Panc1 (cell line): ENCODE results near the gene NF1. TPM values are rescaled to one million over a fixed set of nuclear protein-coding genes. Genes with fewer than 3 reads are reported as not detected.

Experiments used
- ATAC-seq: fragments of 200-7000 bp; cut with Tn5 transposase; 2 replicates; pipeline ENCODE4 v1.9.1; 2020; ENCODE audit warnings: mild to moderate bottlenecking, moderate library complexity
- BruUV-seq: library from RNA; stranded (reverse); fragments of 400-500 nt; replicated peaks from 2 replicates; lab custom pipeline; 2021; lab: Mats Ljungman, UMichigan
- CTCF ChIA-PET: fragments of 300-600 bp; sonication (Branson Sonifier 250); formaldehyde crosslinking; loops from one replicate; lab custom pipeline; 2022; ENCODE audit warnings: antibody characterized with exemption; lab: Charles Lee
- POLR2A ChIA-PET: fragments of 300-600 bp; sonication (Branson Sonifier 250); formaldehyde crosslinking; loops from one replicate; lab custom pipeline; 2022; ENCODE audit warnings: antibody characterized with exemption; lab: Charles Lee
- DNase-seq: peaks from one replicate; pipeline ENCODE4 v3.0.0-alpha.2; 2010; ENCODE audit warnings: low read depth, low spot score
- H3K27ac ChIP-seq: 2 replicates; pipeline ENCODE4 v1.5.1; 2011; ENCODE audit warnings: mild to moderate bottlenecking, low read length, inconsistent platforms
- H3K27me3 ChIP-seq: fragments of 200-500 bp; sonication (Bioruptor generic); 2 replicates; pipeline ENCODE4 v1.6.0; 2014; ENCODE audit warnings: low read length, inconsistent platforms; ENCODE audit not compliant: control insufficient read depth, insufficient read depth
- H3K36me3 ChIP-seq: fragments of 200-500 bp; sonication (Bioruptor generic); 2 replicates; pipeline ENCODE4 v1.5.1; 2014; ENCODE audit warnings: inconsistent platforms, mild to moderate bottlenecking, low read length, moderate library complexity; ENCODE audit not compliant: control insufficient read depth, insufficient read depth
- H3K4me1 ChIP-seq: 2 replicates; pipeline ENCODE4 v1.5.1; 2011; ENCODE audit warnings: inconsistent platforms, mild to moderate bottlenecking, low read length, moderate library complexity; ENCODE audit not compliant: control insufficient read depth, insufficient read depth
- H3K4me3 ChIP-seq, 2 experiments: 2 replicates each; pipeline ENCODE4 v1.5.1; 2011 to 2012; ENCODE audit warnings: low read depth in 2 of 2, low read length in 2 of 2, mild to moderate bottlenecking in 2 of 2, inconsistent platforms in 1 of 2, moderate library complexity in 1 of 2
- H3K9me3 ChIP-seq: fragments of 200-500 bp; sonication (Bioruptor generic); 2 replicates; pipeline ENCODE4 v1.5.1; 2014; ENCODE audit warnings: low read depth, mild to moderate bottlenecking, inconsistent platforms, low read length, moderate library complexity; ENCODE audit not compliant: control insufficient read depth, insufficient read depth
- CTCF ChIP-seq: fragments of 450-650 bp; IDR thresholded peaks from 2 replicates; pipeline ENCODE4 v1.5.1; 2017; ENCODE audit warnings: mild to moderate bottlenecking
- POLR2AphosphoS5 ChIP-seq: IDR thresholded peaks from 2 replicates; pipeline ENCODE4 v1.6.1; 2012; ENCODE audit warnings: mild to moderate bottlenecking, low read depth, low read length, moderate library complexity
- REST ChIP-seq, 2 experiments: IDR thresholded peaks; 2 replicates each; pipeline ENCODE4 v1.6.1; 2011 to 2012; ENCODE audit warnings: low read depth in 2 of 2, control low read depth in 1 of 2, low read length in 1 of 2, mild to moderate bottlenecking in 1 of 2, moderate library complexity in 1 of 2; ENCODE audit not compliant: insufficient read depth in 1 of 2
- SIN3A ChIP-seq: IDR thresholded peaks from 2 replicates; pipeline ENCODE4 v1.6.1; 2012; ENCODE audit warnings: low read depth, mild to moderate bottlenecking, low read length, moderate library complexity, borderline replicate concordance; ENCODE audit not compliant: insufficient read depth
- TCF7L2 ChIP-seq: IDR thresholded peaks from 2 replicates; pipeline ENCODE4 v1.6.1; 2011; ENCODE audit warnings: mild to moderate bottlenecking, low read depth, low read length, inconsistent platforms
- in situ Hi-C: cut with HindIII; loops from 2 replicates; pipeline ENCODE4 v1.10.0; 2016; ENCODE audit warnings: low sequenced_read_pairs, low pct_unique_long_range_greater_than_20kb
- intact Hi-C: fragments of 100-400 bp; cut with micrococcal nuclease; formaldehyde crosslinking; loops from one replicate; pipeline ENCODE4 v1.10.0; 2022; ENCODE audit not compliant: unreplicated experiment
- total RNA-seq: library from RNA; stranded (reverse); gene quantifications from one replicate; pipeline ENCODE4 v1.2.1, GENCODE V29; 2021; ENCODE audit not compliant: unreplicated experiment

NF1 gene
- total RNA-seq, 1 experiment from 2014 or later: 82.5 TPM

- Histone ChIP-seq H3K36me3 (no peaks in the 10 kb centered on the region), H3K9me3 (no peaks in the 10 kb centered on the region), H3K27me3 (no peaks in the 10 kb centered on the region), H3K27ac (no peak overlapping the region), H3K4me1 (peaks cover 18% of the 10 kb centered on the region), H3K4me3 (no peak overlapping the region)
- ChIA-PET POLR2A (no interaction called here), CTCF (interaction anchor here (0.5 kb wide), 1 partner anchor 11 kb away, joined by 3 read pairs; no protein-coding TSS in a partner anchor)
- no TSS peak for BruUV-seq
- ATAC-seq (peak; percentile 66), DNase-seq (no peak)
- intact Hi-C loops (no loop called here), in situ Hi-C loops (no loop called here)
- no peak for TF ChIP-seq TCF7L2
- TF ChIP-seq SIN3A: no peak
- no peak for TF ChIP-seq REST (IDR thresholded peaks at IDR 0.05; ENCODE audit: insufficient read depth in 1 of 2, low read depth in 2 of 2, low read length in 1 of 2)
- no peak for TF ChIP-seq CTCF
- no peak for TF ChIP-seq POLR2AphosphoS5
Observed at GRCh38 chr17:31131299-31131698, 36.5 kb downstream of the NF1 start.

- no TSS peak for BruUV-seq
- H3K4me1 ChIP-seq: peaks cover 18% of the 10 kb centered on the region
- H3K9me3 ChIP-seq: no peaks in the 10 kb centered on the region
- POLR2A ChIA-PET: no interaction called here
- no peak overlapping the region for H3K4me3 ChIP-seq
- no peak overlapping the region for H3K27ac ChIP-seq
- intact Hi-C loops: no loop called here
- H3K27me3 ChIP-seq: no peaks in the 10 kb centered on the region
- no peaks in the 10 kb centered on the region for H3K36me3 ChIP-seq
- CTCF ChIA-PET: no interaction called here
- TF ChIP-seq SIN3A (no peak), POLR2AphosphoS5 (no peak)
- ATAC-seq (no peak), DNase-seq (no peak)
- in situ Hi-C loops: no loop called here
Observed at GRCh38 chr17:31132977-31133376, 38.2 kb downstream of the NF1 start.

- in situ Hi-C loops: no loop called here
- H3K27me3 ChIP-seq: no peaks in the 10 kb centered on the region
- no peak overlapping the region for H3K27ac ChIP-seq
- no peaks in the 10 kb centered on the region for H3K36me3 ChIP-seq
- intact Hi-C loops: no loop called here
- ChIA-PET CTCF (no interaction called here), POLR2A (no interaction called here)
- TF ChIP-seq CTCF: no peak
- no peak for TF ChIP-seq POLR2AphosphoS5
- no peak for DNase-seq
- no TSS peak for BruUV-seq
- H3K9me3 ChIP-seq: no peaks in the 10 kb centered on the region
- peaks cover 19% of the 10 kb centered on the region for H3K4me1 ChIP-seq
- no peak overlapping the region for H3K4me3 ChIP-seq
- no peak for ATAC-seq
Observed at GRCh38 chr17:31134576-31134975, 39.8 kb downstream of the NF1 start.
